IgD-negative memory B cell (primary cell): ENCODE data around the gene RAI14. TPM values are rescaled to one million over a fixed set of nuclear protein-coding genes. Genes with fewer than 3 reads are reported as not detected.

Experiments
- H3K27ac Mint-ChIP-seq, 3 donors: one replicate each; pipeline ENCODE4 v1.8.0; 2020 to 2022; ENCODE audit warnings: mild to moderate bottlenecking in 3 of 3, mixed read lengths in 3 of 3, moderate library complexity in 1 of 3
- H3K27me3 Mint-ChIP-seq: one replicate; pipeline ENCODE4 v1.8.0; 2021; ENCODE audit warnings: mixed read lengths
- H3K36me3 Mint-ChIP-seq: one replicate; pipeline ENCODE4 v1.8.0; 2020; ENCODE audit warnings: mild to moderate bottlenecking, mixed read lengths
- H3K4me1 Mint-ChIP-seq, 3 donors: one replicate each; pipeline ENCODE4 v1.8.0; 2020 to 2022; ENCODE audit warnings: mixed read lengths in 3 of 3, mild to moderate bottlenecking in 1 of 3
- H3K4me3 Mint-ChIP-seq, 4 donors: one replicate each; pipeline ENCODE4 v1.8.0; 2020 to 2022; ENCODE audit warnings: mild to moderate bottlenecking in 4 of 4, mixed read lengths in 4 of 4, moderate library complexity in 3 of 4
- H3K9me3 Mint-ChIP-seq, 3 donors: one replicate each; pipeline ENCODE4 v1.8.0; 2020 to 2021; ENCODE audit warnings: mixed read lengths in 3 of 3, mild to moderate bottlenecking in 1 of 3
- polyA plus RNA-seq: library from polyadenylated mRNA; unstranded; fragments of 300-500 nt; fragmentation: Illumina TruSeq; gene quantifications from one replicate; pipeline ENCODE4 v1.2.3, GENCODE V29; 2021

The RAI14 gene
- polyA plus RNA-seq, 1 donor from 2014 or later = 1.2 TPM

- Mint-ChIP-seq H3K4me1 (peaks cover 0 to 4% (median 3%) of the 10 kb centered on the region in 3 donors), H3K36me3 (peaks cover 4% of the 10 kb centered on the region), H3K27me3 (no peaks in the 10 kb centered on the region), H3K27ac (peak overlapping the region in 1 of 3 donors; percentile 53), H3K4me3 (no peak overlapping the region), H3K9me3 (peaks cover 0 to 5% (median 0%) of the 10 kb centered on the region in 3 donors)
Observed at GRCh38 chr5:34791761-34792244, 135.7 kb downstream of the RAI14 start.

GRCh38 chr5:34802834-34803563, 146.9 kb downstream of the RAI14 start:
- H3K36me3 Mint-ChIP-seq = no peaks in the 10 kb centered on the region
- peaks cover 0 to 2% (median 0%) of the 10 kb centered on the region in 3 donors for H3K4me1 Mint-ChIP-seq
- no peak overlapping the region for H3K27ac Mint-ChIP-seq
- H3K27me3 Mint-ChIP-seq = peaks cover 3% of the 10 kb centered on the region
- no peak overlapping the region for H3K4me3 Mint-ChIP-seq
- no peaks in the 10 kb centered on the region for H3K9me3 Mint-ChIP-seq

GRCh38 chr5:34803974-34804732, 148.0 kb downstream of the RAI14 start:
- H3K9me3 Mint-ChIP-seq = no peaks in the 10 kb centered on the region
- no peak overlapping the region for H3K4me3 Mint-ChIP-seq
- peaks cover 3% of the 10 kb centered on the region for H3K27me3 Mint-ChIP-seq
- no peak overlapping the region for H3K27ac Mint-ChIP-seq
- no peaks in the 10 kb centered on the region for H3K36me3 Mint-ChIP-seq
- H3K4me1 Mint-ChIP-seq = peaks cover 0 to 2% (median 0%) of the 10 kb centered on the region in 3 donors

- Mint-ChIP-seq H3K27ac (no peak overlapping the region), H3K36me3 (no peaks in the 10 kb centered on the region), H3K27me3 (peaks cover 3% of the 10 kb centered on the region), H3K9me3 (no peaks in the 10 kb centered on the region), H3K4me1 (peaks cover 0 to 2% (median 0%) of the 10 kb centered on the region in 3 donors), H3K4me3 (no peak overlapping the region)
Observed at GRCh38 chr5:34804913-34805312, 148.8 kb downstream of the RAI14 start.

GRCh38 chr5:34806532-34806931, 150.4 kb downstream of the RAI14 start:
- no peaks in the 10 kb centered on the region for H3K9me3 Mint-ChIP-seq
- peaks cover 3% of the 10 kb centered on the region for H3K27me3 Mint-ChIP-seq
- H3K4me1 Mint-ChIP-seq = no peaks in the 10 kb centered on the region
- no peak overlapping the region for H3K27ac Mint-ChIP-seq
- H3K36me3 Mint-ChIP-seq = no peaks in the 10 kb centered on the region
- no peak overlapping the region for H3K4me3 Mint-ChIP-seq

- no peaks in the 10 kb centered on the region for H3K4me1 Mint-ChIP-seq
- H3K36me3 Mint-ChIP-seq = no peaks in the 10 kb centered on the region
- H3K27ac Mint-ChIP-seq = no peak overlapping the region
- H3K9me3 Mint-ChIP-seq = no peaks in the 10 kb centered on the region
- no peaks in the 10 kb centered on the region for H3K27me3 Mint-ChIP-seq
- no peak overlapping the region for H3K4me3 Mint-ChIP-seq
Observed at GRCh38 chr5:34811706-34812105, 155.6 kb downstream of the RAI14 start.

- H3K36me3 Mint-ChIP-seq = no peaks in the 10 kb centered on the region
- no peak overlapping the region for H3K27ac Mint-ChIP-seq
- no peak overlapping the region for H3K4me3 Mint-ChIP-seq
- no peaks in the 10 kb centered on the region for H3K4me1 Mint-ChIP-seq
- H3K9me3 Mint-ChIP-seq = no peaks in the 10 kb centered on the region
- no peaks in the 10 kb centered on the region for H3K27me3 Mint-ChIP-seq
Observed at GRCh38 chr5:34813509-34813908, 157.4 kb downstream of the RAI14 start.

GRCh38 chr5:34817558-34818351, 161.6 kb downstream of the RAI14 start:
- no peaks in the 10 kb centered on the region for H3K9me3 Mint-ChIP-seq
- no peaks in the 10 kb centered on the region for H3K4me1 Mint-ChIP-seq
- no peaks in the 10 kb centered on the region for H3K36me3 Mint-ChIP-seq

GRCh38 chr5:34818717-34819116, 162.6 kb downstream of the RAI14 start:
- H3K27ac Mint-ChIP-seq = no peak overlapping the region
- no peaks in the 10 kb centered on the region for H3K9me3 Mint-ChIP-seq
- H3K36me3 Mint-ChIP-seq = no peaks in the 10 kb centered on the region

More at GRCh38 chr5:34817558-34818351, 161.6 kb downstream of the RAI14 start:
- no peaks in the 10 kb centered on the region for H3K27me3 Mint-ChIP-seq
- no peak overlapping the region for H3K27ac Mint-ChIP-seq
- no peak overlapping the region for H3K4me3 Mint-ChIP-seq

GRCh38 chr5:34820593-34820992, 164.5 kb downstream of the RAI14 start:
- H3K4me1 Mint-ChIP-seq = peaks cover 0 to 6% (median 0%) of the 10 kb centered on the region in 3 donors
- H3K36me3 Mint-ChIP-seq = no peaks in the 10 kb centered on the region
- H3K4me3 Mint-ChIP-seq = no peak overlapping the region

More at GRCh38 chr5:34818717-34819116, 162.6 kb downstream of the RAI14 start:
- Mint-ChIP-seq H3K4me3 (no peak overlapping the region), H3K4me1 (peaks cover 0 to 6% (median 0%) of the 10 kb centered on the region in 3 donors), H3K27me3 (no peaks in the 10 kb centered on the region)

GRCh38 chr5:34822956-34823715, 167.0 kb downstream of the RAI14 start:
- Mint-ChIP-seq H3K4me3 (no peak overlapping the region), H3K4me1 (peaks cover 0 to 6% (median 0%) of the 10 kb centered on the region in 3 donors), H3K36me3 (no peaks in the 10 kb centered on the region), H3K27ac (no peak overlapping the region), H3K9me3 (no peaks in the 10 kb centered on the region), H3K27me3 (peaks cover 5% of the 10 kb centered on the region)

More at GRCh38 chr5:34820593-34820992, 164.5 kb downstream of the RAI14 start:
- Mint-ChIP-seq H3K9me3 (no peaks in the 10 kb centered on the region), H3K27ac (no peak overlapping the region), H3K27me3 (peaks cover 4% of the 10 kb centered on the region)

GRCh38 chr5:34826347-34826746, 170.2 kb downstream of the RAI14 start:
- Mint-ChIP-seq H3K4me1 (peaks cover 0 to 6% (median 0%) of the 10 kb centered on the region in 3 donors), H3K36me3 (no peaks in the 10 kb centered on the region), H3K27ac (no peak overlapping the region), H3K4me3 (no peak overlapping the region), H3K9me3 (no peaks in the 10 kb centered on the region), H3K27me3 (peaks cover 5% of the 10 kb centered on the region)

- no peak overlapping the region for H3K27ac Mint-ChIP-seq
- H3K27me3 Mint-ChIP-seq = peaks cover 5% of the 10 kb centered on the region
- peaks cover 0 to 7% (median 0%) of the 10 kb centered on the region in 3 donors for H3K4me1 Mint-ChIP-seq
- no peak overlapping the region for H3K4me3 Mint-ChIP-seq
- H3K9me3 Mint-ChIP-seq = no peaks in the 10 kb centered on the region
- no peaks in the 10 kb centered on the region for H3K36me3 Mint-ChIP-seq
Observed at GRCh38 chr5:34827588-34828506, 171.7 kb downstream of the RAI14 start.
